ENCODE measurements around the gene ZNF43. TPM values are rescaled to one million over a fixed set of nuclear protein-coding genes. Genes with fewer than 3 reads are reported as not detected.

The ZNF43 gene
- total and polyA plus RNA-seq, 2 of the 8 experiments (the other 6 are each of a cell fraction or from before 2014, with no cell fraction given): 24.7 to 53.1 TPM

DNA sequence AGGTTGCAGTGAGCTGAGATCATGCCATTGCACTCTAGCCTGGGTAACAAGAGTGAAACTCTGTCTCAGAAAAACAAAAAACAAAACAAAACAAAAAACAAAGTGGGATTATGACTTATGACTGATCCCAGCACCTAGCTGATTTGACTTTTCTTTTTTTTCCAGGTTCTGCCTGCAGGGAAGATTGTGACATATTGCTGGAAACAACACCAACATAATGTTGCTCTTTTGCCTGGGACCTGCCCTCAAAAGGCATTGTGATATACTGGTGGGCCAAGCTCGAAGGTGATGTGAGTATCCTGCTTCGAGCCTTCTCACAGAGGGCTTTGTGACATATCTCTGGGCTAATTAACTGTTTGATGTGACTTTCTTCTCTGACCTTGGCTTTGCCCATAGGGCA, 42.0 kb upstream of the ZNF43 start:
- H3K79me2 ChIP-seq (ENCODE audit: control insufficient read depth in 1 of 2, insufficient read depth in 2 of 2, low read length in 2 of 2): no peaks in the 10 kb centered on the region
- no peaks in the 10 kb centered on the region for H4K20me1 ChIP-seq (replicated peaks in 1 of 2; ENCODE audit: control insufficient read depth in 1 of 2, insufficient read depth in 2 of 2, low read length in 2 of 2)
- 88% methylated on average over 2 of the region's 2 CpGs; no CpG with 5 or more reads in 1 of the 2 experiments for WGBS, 2 experiments (ENCODE audit: extremely low coverage in 1 of 2, insufficient coverage in 1 of 2, insufficient read length in 1 of 2, insufficient replicate concordance in 2 of 2, low coverage in 1 of 2, low lambda C conversion rate in 2 of 2, missing lambda C conversion rate in 1 of 2)
- no peaks in the 10 kb centered on the region for H3K27me3 ChIP-seq (replicated peaks in 1 of 4; ENCODE audit: control insufficient read depth in 3 of 4, extremely low read depth in 1 of 4, insufficient read depth in 3 of 4, low read length in 3 of 4)
- no peak overlapping the region for H3K27ac ChIP-seq (ENCODE audit: low read depth, low read length)
- H3K18ac ChIP-seq (ENCODE audit: extremely low read depth, low read length): no peak overlapping the region
- H2AK5ac ChIP-seq (ENCODE audit: low read depth, low read length): no peak overlapping the region
- no peak overlapping the region for H2BK120ac ChIP-seq (replicated peaks; ENCODE audit: low read depth, low read length)
- DNase-seq (ENCODE audit: low read depth in 1 of 2, low spot score in 2 of 2): no peak
- peaks cover 36 to 52% of the 10 kb centered on the region in 2 experiments for H3K9me3 ChIP-seq (ENCODE audit: insufficient read depth in 2 of 2, low read depth in 1 of 2, low read length in 1 of 2)
- CTCF ChIA-PET (ENCODE audit: partially characterized antibody): no interaction called here
- H3K4ac ChIP-seq (replicated peaks; ENCODE audit: insufficient read length, low read depth, low read length): no peak overlapping the region
- no peak overlapping the region for H2BK20ac ChIP-seq (ENCODE audit: low read length)
- no peak overlapping the region for H2AFZ ChIP-seq (ENCODE audit: low read length)
- no peak overlapping the region for H2BK12ac ChIP-seq (ENCODE audit: low read depth, low read length)
- no peak overlapping the region for H4K5ac ChIP-seq (ENCODE audit: insufficient read length, low read depth, low read length)
- H2BK15ac ChIP-seq (ENCODE audit: low read length): no peak overlapping the region
- no peak overlapping the region for H3K23ac ChIP-seq (ENCODE audit: insufficient read length)
- FAIRE-seq: no peak
- H3K23me2 ChIP-seq (ENCODE audit: low read depth, low read length): no peaks in the 10 kb centered on the region
- H3K9ac ChIP-seq (replicated peaks in 1 of 4; ENCODE audit: extremely low read depth in 1 of 4, low read depth in 3 of 4, low read length in 3 of 4): no peak overlapping the region
- H4K8ac ChIP-seq (ENCODE audit: extremely low read depth, insufficient read depth, low read length): no peak overlapping the region
- no peaks in the 10 kb centered on the region for H3K79me1 ChIP-seq (ENCODE audit: low read depth, low read length)
- no peaks in the 10 kb centered on the region for H3K4me1 ChIP-seq (replicated peaks in 1 of 4; ENCODE audit: control insufficient read depth in 3 of 4, insufficient read depth in 4 of 4, low read length in 3 of 4)
- no peak overlapping the region for H2BK5ac ChIP-seq (ENCODE audit: low read depth, low read length)
- no peak overlapping the region for H3K14ac ChIP-seq (ENCODE audit: insufficient read length)
- H3K56ac ChIP-seq (replicated peaks; ENCODE audit: insufficient read length, low read depth, low read length): no peak overlapping the region
- POLR2A ChIA-PET (ENCODE audit: partially characterized antibody): no interaction called here
- no peak overlapping the region for H3K4me3 ChIP-seq (ENCODE audit: extremely low read depth in 1 of 4, insufficient read depth in 2 of 4, low read depth in 3 of 4, low read length in 4 of 4)
- no peak overlapping the region for H4K91ac ChIP-seq (replicated peaks; ENCODE audit: insufficient read length, low read length)
- H3K4me2 ChIP-seq (ENCODE audit: insufficient read depth in 1 of 2, low read depth in 2 of 2, low read length in 2 of 2): no peak overlapping the region
- TF ChIP-seq CEBPB (IDR thresholded peaks at IDR 0.05; ENCODE audit: low read depth, low read length) (no peak), EP300 (IDR thresholded peaks at IDR 0.05; ENCODE audit: borderline replicate concordance in 1 of 2, low read depth in 2 of 2, low read length in 2 of 2) (no peak), RNF2 (IDR thresholded peaks at IDR 0.05; ENCODE audit: borderline replicate concordance, low read depth, low read length, missing control alignments, poor library complexity, severe bottlenecking) (no peak), HDAC6 (IDR thresholded peaks at IDR 0.05; ENCODE audit: low read depth, low read length) (no peak), RFX5 (IDR thresholded peaks at IDR 0.05; ENCODE audit: borderline replicate concordance, low read depth, low read length) (no peak)
- no peaks in the 10 kb centered on the region for H3K36me3 ChIP-seq (ENCODE audit: control insufficient read depth in 2 of 4, insufficient read depth in 4 of 4, low read length in 3 of 4)
